GM04504 (cell line): Measurements from ENCODE around the gene ABTB2.
"Not testable (repeated sequence)": the region's sequence is repeated elsewhere in the genome, so short reads cannot be mapped to it uniquely, and the experiment has no call there.

Experiments
- DNase-seq: peaks from one replicate; pipeline ENCODE4 v3.0.0-alpha.2; 2012; ENCODE audit warnings: low read depth

ABTB2 gene

GRCh38 chr11:34357701-34358257 is at the start of gene ABTB2:
TSS of gene ABTB2 (minus strand) at chr11:34358010.
- peak; percentile 93 for DNase-seq

GRCh38 chr11:34407121-34407813 is 49.5 kb upstream of the ABTB2 start:
- no peak for DNase-seq

- no peak for DNase-seq
Measured at GRCh38 chr11:34406413-34406812, 48.6 kb upstream of the ABTB2 start.

- no peak for DNase-seq
Measured at GRCh38 chr11:34405079-34405858, 47.5 kb upstream of the ABTB2 start.

GRCh38 chr11:34404280-34404679 is 46.5 kb upstream of the ABTB2 start:
- no peak for DNase-seq

GRCh38 chr11:34403431-34403830 is 45.6 kb upstream of the ABTB2 start:
- DNase-seq: no peak

GRCh38 chr11:34397811-34398210 is 40.0 kb upstream of the ABTB2 start:
- DNase-seq: no peak

- no peak for DNase-seq
Measured at GRCh38 chr11:34397120-34397519, 39.3 kb upstream of the ABTB2 start.

- no peak for DNase-seq
Measured at GRCh38 chr11:34395916-34396550, 38.2 kb upstream of the ABTB2 start.

- DNase-seq: no peak
Measured at GRCh38 chr11:34394771-34395300, 37.0 kb upstream of the ABTB2 start.

GRCh38 chr11:34387653-34388052 is 29.8 kb upstream of the ABTB2 start:
- DNase-seq: no peak

- DNase-seq: not testable (repeated sequence)
Measured at GRCh38 chr11:34386356-34386755, 28.5 kb upstream of the ABTB2 start.

- no peak for DNase-seq
Measured at GRCh38 chr11:34382532-34383276, 24.9 kb upstream of the ABTB2 start.

GRCh38 chr11:34381775-34382174 is 24.0 kb upstream of the ABTB2 start:
- no peak for DNase-seq

- DNase-seq: peak; percentile 60
Measured at GRCh38 chr11:34380696-34381095, 22.9 kb upstream of the ABTB2 start.

GRCh38 chr11:34379539-34379938 is 21.7 kb upstream of the ABTB2 start:
- no peak for DNase-seq

- DNase-seq: no peak
Measured at GRCh38 chr11:34379079-34379478, 21.3 kb upstream of the ABTB2 start.

GRCh38 chr11:34373727-34374126 is 15.9 kb upstream of the ABTB2 start:
- no peak for DNase-seq

- DNase-seq: no peak
Measured at GRCh38 chr11:34366522-34366921, 8.7 kb upstream of the ABTB2 start.

GRCh38 chr11:34364102-34364501 is 6.3 kb upstream of the ABTB2 start:
- DNase-seq: no peak

- DNase-seq: no peak
Measured at GRCh38 chr11:34363363-34364084, 5.7 kb upstream of the ABTB2 start.
